Effector memory CD8-positive, alpha-beta T cell (primary cell): ENCODE measurements around the gene ZFP36L1.
A peak's percentile ranks its signal among the peaks of the same experiment; 100 is the strongest.

ENCODE experiments used
- ATAC-seq: fragments of 150-1000 bp; cut with Tn5 transposase; replicated peaks from 2 replicates; pipeline ENCODE4 v1.10.0; 2021; ENCODE audit warnings: mild to moderate bottlenecking, moderate library complexity
- DNase-seq, 3 experiments: peaks; one replicate each; pipeline ENCODE4 v3.0.0; 2021
- H3K27ac Mint-ChIP-seq, 2 donors: one replicate each; pipeline ENCODE4 v1.8.0; 2022; ENCODE audit warnings: mild to moderate bottlenecking in 2 of 2, mixed read lengths in 2 of 2, moderate library complexity in 2 of 2
- H3K27me3 Mint-ChIP-seq, 2 donors: one replicate each; pipeline ENCODE4 v1.8.0; 2022; ENCODE audit warnings: mixed read lengths in 2 of 2
- H3K36me3 Mint-ChIP-seq: one replicate; pipeline ENCODE4 v1.8.0; 2022; ENCODE audit warnings: mild to moderate bottlenecking, moderate library complexity, mixed read lengths; ENCODE audit not compliant: insufficient read depth
- H3K4me1 Mint-ChIP-seq, 2 donors: one replicate each; pipeline ENCODE4 v1.8.0; 2022; ENCODE audit warnings: low read depth in 2 of 2, mixed read lengths in 2 of 2
- H3K4me3 Mint-ChIP-seq, 2 donors: one replicate each; pipeline ENCODE4 v1.8.0; 2022; ENCODE audit warnings: mild to moderate bottlenecking in 2 of 2, mixed read lengths in 2 of 2, moderate library complexity in 2 of 2
- H3K9me3 Mint-ChIP-seq, 2 donors: one replicate each; pipeline ENCODE4 v1.8.0; 2022; ENCODE audit warnings: mixed read lengths in 2 of 2

The ZFP36L1 gene

DNA sequence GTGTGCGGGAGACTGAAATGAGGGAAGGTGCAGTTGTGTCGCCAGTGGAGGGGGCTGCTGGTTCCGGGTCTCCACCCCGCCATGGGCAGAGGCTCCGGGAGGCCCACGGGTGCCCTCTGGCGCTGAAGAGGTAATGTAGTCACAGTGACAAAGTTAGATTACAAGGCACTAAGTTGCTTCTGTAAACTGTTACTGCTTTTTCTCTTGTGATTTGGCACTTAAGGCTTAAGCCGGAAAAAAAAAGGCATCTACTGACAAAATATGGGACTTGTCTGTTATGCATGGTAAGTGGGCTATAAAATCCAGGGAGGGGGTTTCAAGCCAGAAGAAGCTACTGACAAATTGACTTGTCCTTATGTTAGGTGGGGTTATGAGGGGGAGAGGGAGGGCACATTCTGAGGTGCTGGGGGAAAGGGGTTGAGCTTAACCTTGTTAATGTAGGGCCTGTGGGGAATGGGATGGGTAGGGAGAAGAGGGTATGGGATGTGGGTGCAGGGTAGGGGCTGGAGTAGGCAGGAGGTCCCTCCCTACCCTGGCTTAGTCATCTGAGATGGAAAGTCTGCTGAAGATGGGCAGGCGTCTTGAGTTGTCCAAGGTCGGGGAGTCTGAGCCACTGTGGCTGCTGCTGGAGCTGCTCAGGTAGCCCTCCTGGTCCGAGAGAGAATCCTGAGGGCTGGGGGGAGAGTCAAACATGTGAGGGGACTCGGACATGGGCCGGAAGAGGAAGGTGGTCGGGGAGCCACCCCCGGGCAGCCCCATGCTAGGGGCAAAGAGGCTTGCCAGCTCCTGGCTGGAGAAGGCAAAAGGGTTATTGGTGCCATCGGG, 3.7 kb downstream of the ZFP36L1 start:
- DNase-seq (peak; percentile 80 to 84 (median 81)), ATAC-seq (peak; percentile 39)
- peak overlapping the region; percentile 96 to 100 for H3K27ac Mint-ChIP-seq
- H3K9me3 Mint-ChIP-seq, result no peaks in the 10 kb centered on the region
- no peaks in the 10 kb centered on the region for H3K27me3 Mint-ChIP-seq
- peaks cover 55 to 72% of the 10 kb centered on the region in 2 donors for H3K4me1 Mint-ChIP-seq
- H3K36me3 Mint-ChIP-seq, result peaks cover 85% of the 10 kb centered on the region
- peak overlapping the region; percentile 95 for H3K4me3 Mint-ChIP-seq

DNA sequence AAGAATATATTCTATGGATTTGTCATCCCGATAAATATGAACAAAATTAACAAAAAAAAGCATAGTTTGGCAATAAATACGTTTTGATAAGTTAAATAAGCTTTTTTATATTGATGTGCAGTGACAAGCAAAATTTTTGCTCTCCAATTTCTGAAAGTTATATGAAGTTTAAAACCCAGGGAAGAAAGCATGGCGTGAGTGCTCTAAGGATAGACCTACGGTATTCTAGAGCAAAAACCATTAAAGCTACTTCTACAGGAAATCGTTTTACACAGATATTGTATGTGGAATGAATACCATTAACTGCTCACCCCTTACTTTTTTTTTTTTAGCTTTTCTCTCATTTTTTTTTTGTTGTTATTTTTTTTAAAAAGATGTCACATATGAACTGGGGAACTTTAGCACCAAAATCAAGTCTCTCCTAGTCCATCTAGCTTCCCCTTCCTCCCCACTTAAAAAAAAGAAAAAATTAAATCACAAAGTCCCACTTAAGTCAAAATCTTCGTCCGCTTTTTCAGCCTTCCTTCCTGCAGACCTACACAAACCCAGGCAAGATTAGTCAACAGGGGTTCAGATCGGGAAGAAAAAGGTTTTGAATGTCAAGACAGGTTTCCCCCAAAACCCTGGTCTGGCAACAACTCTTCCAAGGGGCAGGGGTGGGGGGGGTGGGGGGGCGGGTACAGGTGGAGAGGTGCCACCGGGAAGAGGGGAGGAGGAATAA, 4.4 kb downstream of the ZFP36L1 start:
- Mint-ChIP-seq H3K4me3 (peak overlapping the region; percentile 95), H3K36me3 (peaks cover 78% of the 10 kb centered on the region), H3K27ac (peak overlapping the region; percentile 96 to 100), H3K9me3 (no peaks in the 10 kb centered on the region), H3K4me1 (peaks cover 51 to 67% of the 10 kb centered on the region in 2 donors), H3K27me3 (no peaks in the 10 kb centered on the region)
- DNase-seq, result no peak
- no peak for ATAC-seq

DNA sequence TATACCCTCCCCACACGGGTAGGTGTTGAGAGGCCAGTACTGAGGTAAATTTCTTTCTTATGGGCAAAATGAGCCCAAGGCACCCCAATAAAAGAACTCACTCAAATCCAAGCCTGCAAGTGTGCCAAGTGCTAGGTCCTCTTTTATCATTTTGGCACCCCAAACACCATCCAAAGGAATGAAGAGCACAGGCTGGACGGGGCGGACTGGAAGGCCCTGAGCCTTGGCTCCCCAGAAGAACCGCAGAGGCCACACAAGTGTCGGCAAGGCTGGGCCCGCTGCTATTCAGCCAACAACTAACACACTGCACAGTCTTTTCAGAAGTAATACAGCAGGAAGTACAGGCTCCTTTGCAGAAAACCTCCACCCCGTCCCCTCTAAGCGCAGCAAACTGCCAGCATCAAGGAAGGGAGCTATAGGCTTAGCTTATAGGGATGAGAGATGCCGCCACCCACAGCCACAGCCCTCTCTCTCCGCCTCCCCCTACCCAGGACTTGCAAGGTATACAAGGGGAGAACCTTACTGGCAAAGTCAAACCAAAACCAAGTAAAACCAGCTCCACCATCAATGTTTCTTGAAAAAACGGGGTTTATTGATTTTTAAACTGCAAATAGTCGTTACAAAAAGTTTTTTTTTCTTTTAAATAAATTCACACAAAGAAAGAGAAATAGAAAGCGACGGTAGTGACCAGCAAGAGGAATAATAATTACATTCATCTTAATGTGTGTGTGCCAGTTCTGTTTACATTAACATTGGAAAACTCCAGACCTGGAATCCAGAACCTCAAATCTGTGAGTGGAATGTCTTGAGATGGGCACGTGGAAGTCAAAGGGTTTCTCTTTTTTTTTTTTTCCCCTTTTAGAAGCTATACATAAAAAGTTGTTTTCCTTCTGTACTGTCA, 5.5 kb downstream of the ZFP36L1 start:
- Mint-ChIP-seq H3K27ac (peak overlapping the region; percentile 93 to 94), H3K4me1 (peaks cover 62 to 74% of the 10 kb centered on the region in 2 donors), H3K36me3 (peaks cover 67% of the 10 kb centered on the region), H3K9me3 (no peaks in the 10 kb centered on the region), H3K4me3 (peak overlapping the region; percentile 80 to 95), H3K27me3 (no peaks in the 10 kb centered on the region)
- DNase-seq, result no peak
- peak; percentile 16 for ATAC-seq

DNA sequence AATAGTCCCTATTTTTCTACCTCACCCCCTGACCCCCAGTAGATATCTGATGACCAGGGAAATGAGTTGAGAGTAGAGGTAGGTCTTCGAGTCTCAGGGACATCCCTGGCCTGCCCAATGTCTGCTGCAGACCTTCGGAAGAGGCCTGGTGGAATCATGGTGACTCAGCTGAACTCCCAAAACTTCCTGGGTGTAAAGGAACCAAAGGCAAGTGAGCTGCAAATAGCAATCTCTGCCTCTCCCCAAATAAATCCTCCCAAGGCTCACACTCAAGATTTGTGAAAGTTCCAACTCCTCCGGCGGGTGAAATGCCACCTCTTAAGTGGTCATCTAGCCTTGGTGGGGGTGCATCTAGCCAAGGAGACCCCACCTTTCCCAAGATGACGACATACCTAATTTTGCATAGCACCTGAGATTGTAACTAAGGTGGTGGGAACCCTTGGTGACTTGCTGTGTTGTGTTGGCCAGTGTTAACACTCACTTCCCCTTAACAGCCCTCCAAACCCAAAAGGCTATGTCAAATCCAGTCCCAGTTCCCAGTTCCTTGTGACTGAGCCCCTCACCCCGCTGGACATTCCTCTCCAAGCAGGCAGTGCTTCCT, 6.3 kb downstream of the ZFP36L1 start:
- no peak for DNase-seq
- H3K9me3 Mint-ChIP-seq, result no peaks in the 10 kb centered on the region

DNA sequence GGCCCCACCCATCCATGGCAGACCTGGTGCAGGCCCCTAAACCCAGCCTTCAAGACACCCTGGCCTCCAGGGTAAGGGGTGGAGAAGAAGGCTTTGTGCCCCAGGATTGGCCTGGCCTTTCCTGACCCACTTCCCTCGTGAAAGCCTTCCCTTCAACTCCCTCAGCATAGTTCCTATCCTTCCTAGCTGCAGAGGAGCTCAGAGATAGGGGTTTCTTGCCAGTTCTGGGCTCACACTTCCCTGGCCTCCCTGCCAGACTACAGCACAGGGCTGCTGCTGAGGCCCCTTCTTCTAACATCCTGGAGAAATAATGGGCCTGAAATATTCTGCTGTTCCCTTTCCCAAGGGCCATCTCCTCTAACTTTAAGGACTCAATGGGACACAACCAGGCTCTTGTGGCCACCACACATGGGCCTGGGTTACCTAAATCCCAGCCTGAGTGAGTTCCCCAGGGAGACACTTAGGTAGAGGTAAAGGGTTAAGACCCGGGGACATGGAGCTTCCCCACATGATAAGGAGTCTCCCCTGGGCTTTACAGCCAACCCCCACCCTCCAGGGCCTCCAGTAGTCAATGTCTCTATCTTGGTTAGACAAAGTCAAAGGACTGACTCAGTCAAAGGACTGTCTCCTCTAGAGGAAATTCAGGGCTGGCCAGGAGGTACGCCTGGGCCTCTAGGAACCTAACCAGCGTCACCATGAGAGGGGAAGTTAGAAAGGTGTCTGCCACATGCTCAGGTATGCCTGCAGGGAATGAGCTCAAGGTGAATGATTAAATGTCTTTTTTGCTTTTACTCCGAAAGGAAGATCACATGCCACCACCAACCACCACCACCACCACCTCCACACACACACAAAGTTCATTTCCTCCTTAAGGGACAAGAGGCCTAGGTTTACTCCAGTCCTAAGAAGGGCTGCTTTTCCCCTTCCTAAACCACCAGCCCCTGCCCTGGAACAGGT, 7.1 kb downstream of the ZFP36L1 start:
- Mint-ChIP-seq H3K9me3 (no peaks in the 10 kb centered on the region), H3K27me3 (no peaks in the 10 kb centered on the region), H3K4me3 (peak overlapping the region; percentile 80 to 95), H3K27ac (peak overlapping the region; percentile 93 to 94), H3K36me3 (peaks cover 59% of the 10 kb centered on the region), H3K4me1 (peaks cover 68 to 81% of the 10 kb centered on the region in 2 donors)
- ATAC-seq (peak; percentile 28), DNase-seq (peak in 2 of 3 experiments; percentile 25 to 34)

More for the DNA sequence above, 6.3 kb downstream of the ZFP36L1 start:
- no peak for ATAC-seq
- Mint-ChIP-seq H3K4me1 (peaks cover 67 to 80% of the 10 kb centered on the region in 2 donors), H3K4me3 (peak overlapping the region; percentile 80 to 95), H3K27ac (peak overlapping the region; percentile 93 to 94), H3K27me3 (no peaks in the 10 kb centered on the region), H3K36me3 (peaks cover 59% of the 10 kb centered on the region)

DNA sequence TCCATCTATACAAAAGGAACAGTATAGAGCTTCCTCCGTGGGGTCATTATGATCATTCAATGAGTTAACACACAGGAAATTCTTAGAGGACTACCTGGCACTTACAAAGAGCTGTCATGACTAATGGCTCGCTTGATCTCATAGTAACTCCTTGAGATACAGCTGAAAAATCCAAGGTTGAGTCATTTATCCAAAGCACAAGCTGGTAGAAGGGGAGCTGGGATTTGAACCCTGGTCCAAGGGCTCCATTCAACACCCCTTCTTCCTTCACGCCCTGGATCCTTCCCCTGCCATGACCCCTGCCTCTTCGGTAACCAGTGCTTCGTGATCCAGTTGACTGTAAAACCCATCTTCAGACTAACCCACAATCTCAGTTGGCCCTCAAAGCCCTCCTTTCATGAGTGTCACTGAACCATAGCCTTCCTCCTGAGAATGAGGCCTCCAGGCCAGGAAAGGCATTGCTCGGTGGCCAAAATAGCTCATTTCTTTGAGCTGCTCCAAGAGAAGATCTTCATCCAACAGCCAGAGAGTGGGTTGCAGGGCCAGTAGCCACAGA, 7.8 kb downstream of the ZFP36L1 start:
- H3K36me3 Mint-ChIP-seq, result peaks cover 52% of the 10 kb centered on the region
- H3K27me3 Mint-ChIP-seq, result no peaks in the 10 kb centered on the region
- peak overlapping the region; percentile 93 to 94 for H3K27ac Mint-ChIP-seq
- DNase-seq, result no peak
- peaks cover 69 to 81% of the 10 kb centered on the region in 2 donors for H3K4me1 Mint-ChIP-seq
- H3K4me3 Mint-ChIP-seq, result peak overlapping the region in 1 of 2 donors; percentile 95
- ATAC-seq, result no peak
- no peaks in the 10 kb centered on the region for H3K9me3 Mint-ChIP-seq

DNA sequence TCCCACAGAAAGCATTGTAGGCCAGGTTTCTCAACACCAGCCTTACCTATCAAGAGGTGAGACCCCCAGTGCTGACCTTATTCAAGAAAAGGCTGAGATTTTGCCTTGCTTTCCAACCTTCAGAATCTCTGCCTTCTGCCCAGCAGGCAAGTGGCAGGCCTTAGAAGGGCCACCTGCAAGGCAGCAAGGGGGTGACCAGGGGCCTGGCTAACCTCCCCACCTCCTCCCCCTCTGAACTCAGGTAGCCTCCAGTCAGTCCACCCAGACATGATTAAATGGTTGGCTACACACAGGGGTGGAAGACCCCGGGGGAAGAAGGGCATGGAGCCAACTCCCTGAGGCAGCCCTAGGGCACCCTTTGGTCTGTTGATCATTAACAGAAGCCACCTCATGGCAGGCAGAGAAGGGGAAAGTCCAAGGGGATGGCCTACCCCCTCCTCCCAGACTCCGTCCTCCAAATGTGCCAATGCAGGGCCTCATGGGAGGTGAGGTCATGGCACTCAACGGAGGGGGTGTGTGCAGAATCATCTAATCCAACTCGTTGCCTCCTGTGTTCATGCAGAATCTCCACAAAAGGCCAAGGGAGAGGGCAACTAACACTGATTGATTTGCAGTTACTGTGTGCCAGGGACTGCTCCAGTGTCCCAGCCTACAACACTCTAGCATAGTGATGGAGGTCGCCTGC, 8.5 kb downstream of the ZFP36L1 start:
- Mint-ChIP-seq H3K36me3 (peaks cover 49% of the 10 kb centered on the region), H3K27me3 (no peaks in the 10 kb centered on the region), H3K9me3 (no peaks in the 10 kb centered on the region), H3K4me3 (peak overlapping the region in 1 of 2 donors; percentile 95), H3K27ac (peak overlapping the region in 1 of 2 donors; percentile 93), H3K4me1 (peaks cover 69 to 82% of the 10 kb centered on the region in 2 donors)
- DNase-seq (no peak), ATAC-seq (no peak)

DNA sequence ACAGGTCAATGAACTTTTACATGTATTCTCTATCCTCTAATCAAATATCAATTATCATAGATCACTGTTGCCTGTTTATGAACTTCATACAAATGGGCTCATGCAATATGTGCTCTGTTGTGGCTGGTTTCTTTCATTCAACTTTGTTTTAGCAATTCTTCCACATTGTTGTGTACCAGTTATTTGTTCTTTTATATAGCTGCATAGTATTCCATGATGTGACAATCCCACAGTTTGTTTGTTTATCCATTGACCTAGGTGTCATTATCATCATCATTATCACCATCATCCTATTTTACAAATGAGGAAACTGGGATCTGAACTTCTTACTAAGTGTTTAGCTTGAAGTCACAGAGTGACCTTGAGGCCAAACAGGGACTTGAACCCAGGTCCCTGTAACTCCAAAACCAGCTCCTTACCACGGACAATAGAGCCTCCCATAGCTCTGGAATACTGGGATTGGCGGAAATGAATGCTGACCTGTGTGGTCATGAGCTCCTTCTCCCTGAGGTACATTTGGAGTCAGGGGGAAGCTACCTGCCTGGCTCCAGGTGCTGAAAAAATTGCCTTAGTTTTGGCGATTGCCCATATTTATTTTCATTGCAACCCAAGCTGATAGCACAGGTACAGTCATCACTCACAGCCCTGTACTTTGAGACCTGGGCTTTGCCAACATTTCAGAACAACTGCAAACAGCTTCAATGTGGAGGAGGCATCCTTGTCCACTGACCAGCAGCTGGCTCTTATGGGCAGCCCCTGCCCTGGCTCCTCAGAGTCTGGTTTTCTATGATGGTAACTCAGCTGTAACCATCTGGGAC, 9.2 kb downstream of the ZFP36L1 start:
- DNase-seq (no peak), ATAC-seq (no peak)
- Mint-ChIP-seq H3K4me3 (peak overlapping the region in 1 of 2 donors; percentile 75), H3K36me3 (peaks cover 41% of the 10 kb centered on the region), H3K27ac (peak overlapping the region in 1 of 2 donors; percentile 97), H3K4me1 (peaks cover 71 to 82% of the 10 kb centered on the region in 2 donors), H3K9me3 (no peaks in the 10 kb centered on the region), H3K27me3 (no peaks in the 10 kb centered on the region)

DNA sequence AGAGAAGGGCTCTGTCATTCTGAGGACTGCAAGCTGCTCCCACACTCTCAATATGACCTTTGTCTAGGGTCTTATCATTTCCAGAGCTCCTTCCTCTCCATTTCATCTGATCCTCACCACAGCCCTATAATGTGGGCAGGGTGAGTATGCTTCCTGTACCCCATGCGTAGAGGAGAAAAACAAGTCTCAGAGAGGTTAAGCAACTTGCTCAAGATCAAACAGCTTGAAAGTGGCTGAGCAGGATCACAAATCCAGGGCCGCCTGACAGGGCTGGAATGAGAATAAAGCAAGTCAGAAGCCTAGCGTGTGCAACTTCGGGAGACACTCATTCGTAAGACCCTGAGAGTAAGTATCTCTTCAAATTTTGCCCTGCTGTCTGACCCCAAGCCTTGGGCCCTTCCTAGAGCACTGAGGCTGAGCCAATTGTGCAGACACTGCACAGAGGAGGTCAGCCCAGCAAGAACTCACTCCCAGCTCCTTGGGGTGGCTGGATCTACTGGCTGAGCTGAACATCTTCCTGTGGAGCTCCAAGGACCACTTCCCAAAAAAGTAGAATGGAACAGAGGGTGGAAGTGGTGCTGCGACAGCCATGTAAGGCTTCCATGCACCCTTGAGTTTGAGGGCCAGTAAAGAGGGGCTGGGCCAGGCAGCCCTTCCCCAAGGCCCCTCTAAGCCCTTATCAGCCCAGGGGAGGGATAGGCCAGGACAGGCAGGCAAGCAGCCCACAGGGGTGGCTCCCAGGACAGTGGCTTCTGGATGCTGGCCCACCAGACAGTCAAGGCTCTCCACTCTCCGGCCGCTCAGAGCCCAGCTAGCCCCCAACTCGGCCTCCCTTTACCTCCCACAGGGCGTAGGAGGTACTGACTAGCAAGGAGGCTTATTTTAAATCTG, 10.5 kb downstream of the ZFP36L1 start:
- DNase-seq, result peak in 1 of 3 experiments; percentile 44
- Mint-ChIP-seq H3K36me3 (peaks cover 30% of the 10 kb centered on the region), H3K27me3 (no peaks in the 10 kb centered on the region), H3K4me3 (peak overlapping the region; percentile 75 to 80), H3K27ac (peak overlapping the region; percentile 90 to 97), H3K4me1 (peaks cover 67 to 79% of the 10 kb centered on the region in 2 donors), H3K9me3 (no peaks in the 10 kb centered on the region)
- ATAC-seq, result peak; percentile 22
